PC-9 (cell line): Measurements from ENCODE around the gene SCAF4. TPM values are rescaled to one million over a fixed set of nuclear protein-coding genes. Genes with fewer than 3 reads are reported as not detected.
"Not testable (repeated sequence)": the region's sequence is repeated elsewhere in the genome, so short reads cannot be mapped to it uniquely, and the experiment has no call there.

ENCODE experiments used
- BruUV-seq: library from RNA; stranded (reverse); fragments of 400-500 nt; replicated peaks from 2 replicates; lab custom pipeline; 2021; lab: Mats Ljungman, UMichigan
- CTCF ChIA-PET: fragments of 300-600 bp; sonication (Branson Sonifier 250); formaldehyde crosslinking; loops from one replicate; lab custom pipeline; 2022; ENCODE audit warnings: antibody characterized with exemption; lab: Charles Lee
- POLR2A ChIA-PET: fragments of 300-600 bp; sonication (Branson Sonifier 250); formaldehyde crosslinking; loops from one replicate; lab custom pipeline; 2022; ENCODE audit warnings: antibody characterized with exemption; ENCODE audit not compliant: unreplicated experiment; lab: Charles Lee
- DNase-seq, 2 experiments: peaks; one replicate each; pipeline versions ENCODE4 v3.0.0 to v3.0.0-alpha.2; 2015 to 2022; ENCODE audit warnings: mixed read lengths in 1 of 2
- H2AFZ ChIP-seq: fragments of 200-600 bp; sonication (generic); 2 replicates; pipeline ENCODE4 v1.8.1; 2017; ENCODE audit warnings: antibody characterized with exemption
- H3F3A ChIP-seq: fragments of 200-600 bp; sonication (generic); 2 replicates; pipeline ENCODE4 v1.8.1; 2017; ENCODE audit warnings: antibody characterized with exemption, mild to moderate bottlenecking, low read depth; ENCODE audit not compliant: insufficient read depth
- H3K27ac ChIP-seq: fragments of 200-600 bp; sonication (generic); 2 replicates; pipeline ENCODE4 v1.6.1; 2016; ENCODE audit warnings: mixed run types
- H3K27me3 ChIP-seq: fragments of 200-600 bp; sonication (generic); 2 replicates; pipeline ENCODE4 v1.6.1; 2016; ENCODE audit warnings: low read depth, mixed run types; ENCODE audit not compliant: insufficient read depth
- H3K36me3 ChIP-seq: fragments of 200-600 bp; sonication (generic); 2 replicates; pipeline ENCODE4 v1.6.1; 2016; ENCODE audit warnings: low read depth, mixed run types
- H3K4me1 ChIP-seq: fragments of 200-600 bp; sonication (generic); replicated peaks from 2 replicates; pipeline ENCODE4 v1.6.1; 2016; ENCODE audit warnings: mixed run types; ENCODE audit not compliant: insufficient read depth
- H3K4me2 ChIP-seq: fragments of 200-600 bp; sonication (generic); 2 replicates; pipeline ENCODE4 v1.6.1; 2017; ENCODE audit warnings: mixed run types
- H3K4me3 ChIP-seq: fragments of 200-600 bp; sonication (generic); 2 replicates; pipeline ENCODE4 v1.6.1; 2016; ENCODE audit warnings: mixed run types
- H3K79me2 ChIP-seq: fragments of 200-600 bp; sonication (generic); 2 replicates; pipeline ENCODE4 v1.6.1; 2017; ENCODE audit warnings: low read depth, mixed run types
- H3K9me2 ChIP-seq: fragments of 200-600 bp; sonication (generic); 2 replicates; pipeline ENCODE4 v1.8.1; 2017; ENCODE audit warnings: mild to moderate bottlenecking; ENCODE audit not compliant: insufficient read depth
- H3K9me3 ChIP-seq: fragments of 200-600 bp; sonication (generic); 2 replicates; pipeline ENCODE4 v1.8.1; 2016; ENCODE audit warnings: low read depth; ENCODE audit not compliant: insufficient read depth
- H4K20me1 ChIP-seq: fragments of 200-600 bp; sonication (generic); 2 replicates; pipeline ENCODE4 v1.8.1; 2017; ENCODE audit not compliant: insufficient read depth
- CTCF ChIP-seq: fragments of 200-600 bp; sonication (generic); conservative IDR thresholded peaks from 2 replicates; pipeline ENCODE4 v1.6.1; 2017; ENCODE audit warnings: mixed run types, antibody characterized with exemption, mild to moderate bottlenecking, moderate library complexity
- EZH2 ChIP-seq: fragments of 200-600 bp; sonication (generic); IDR thresholded peaks from 2 replicates; pipeline ENCODE4 v1.8.0; 2017; ENCODE audit warnings: antibody characterized with exemption, low read depth
- intact Hi-C: fragments of 100-400 bp; cut with micrococcal nuclease; formaldehyde crosslinking; loops from one replicate; pipeline ENCODE4 v1.10.0; 2022; ENCODE audit not compliant: unreplicated experiment
- total RNA-seq: library from RNA; stranded (reverse); gene quantifications from 2 replicates; pipeline ENCODE4 v1.2.3, GENCODE V29; 2021

Gene SCAF4
- total RNA-seq, 1 experiment from 2014 or later = 30.0 TPM

- POLR2A ChIA-PET = no interaction called here
- Histone ChIP-seq H3K79me2 (peaks cover 14% of the 10 kb centered on the region), H3K4me3 (no peak overlapping the region), H3K4me2 (peak overlapping the region; percentile 36), H2AFZ (no peak overlapping the region), H3K9me3 (no peaks in the 10 kb centered on the region), H3K4me1 (peaks cover 22% of the 10 kb centered on the region), H3K27me3 (no peaks in the 10 kb centered on the region), H3K9me2 (no peaks in the 10 kb centered on the region), H3K27ac (no peak overlapping the region), H3F3A (peaks cover 10% of the 10 kb centered on the region), H4K20me1 (peaks cover 8% of the 10 kb centered on the region; the same call in 1 of the 2 replicates), H3K36me3 (no peaks in the 10 kb centered on the region)
- no TSS peak for BruUV-seq
- CTCF ChIA-PET = no interaction called here
- intact Hi-C loops = loop anchor here (5.0 kb wide), 1 partner anchor 76 kb away; the partner anchor contains the start of gene SCAF4
- peak; percentile 44 to 56 for DNase-seq
- TF ChIP-seq CTCF (no peak), EZH2 (no peak)
These were observed 75.5 kb downstream of the SCAF4 start for GRCh38 chr21:31656199-31657095.

- H2AFZ ChIP-seq, H3K36me3 ChIP-seq, H3K9me3 ChIP-seq, H3K4me2 ChIP-seq, H3K27me3 ChIP-seq, H3K4me3 ChIP-seq, CTCF ChIA-PET, H4K20me1 ChIP-seq, H3K27ac ChIP-seq, H3K9me2 ChIP-seq, H3K79me2 ChIP-seq, DNase-seq, POLR2A ChIA-PET, BruUV-seq: not testable (repeated sequence)
- intact Hi-C loops = loop anchor here (5.0 kb wide), 1 partner anchor 77 kb away; the partner anchor contains the start of gene SCAF4
- Histone ChIP-seq H3F3A (peaks cover 10% of the 10 kb centered on the region), H3K4me1 (peaks cover 21% of the 10 kb centered on the region)
These were observed 76.9 kb downstream of the SCAF4 start for GRCh38 chr21:31654821-31655580.

- Histone ChIP-seq H4K20me1 (no peaks in the 10 kb centered on the region), H2AFZ (no peak overlapping the region), H3K36me3 (no peaks in the 10 kb centered on the region), H3K79me2 (no peaks in the 10 kb centered on the region), H3K27ac (no peak overlapping the region), H3F3A (peaks cover 10% of the 10 kb centered on the region), H3K4me2 (no peak overlapping the region), H3K9me2 (no peaks in the 10 kb centered on the region), H3K9me3 (no peaks in the 10 kb centered on the region), H3K4me3 (no peak overlapping the region), H3K27me3 (no peaks in the 10 kb centered on the region), H3K4me1 (peaks cover 21% of the 10 kb centered on the region)
- ChIA-PET POLR2A (no interaction called here), CTCF (no interaction called here)
- no peak for DNase-seq
- no TSS peak for BruUV-seq
- TF ChIP-seq CTCF (no peak), EZH2 (no peak)
- intact Hi-C loops = no loop called here
These were observed 77.6 kb downstream of the SCAF4 start for GRCh38 chr21:31654340-31654739.

- H3K9me3 ChIP-seq, POLR2A ChIA-PET, H3K27ac ChIP-seq, H3K9me2 ChIP-seq, DNase-seq, H3F3A ChIP-seq, intact Hi-C loops, BruUV-seq, H3K36me3 ChIP-seq, H3K79me2 ChIP-seq, H3K4me2 ChIP-seq, H4K20me1 ChIP-seq, H3K27me3 ChIP-seq, H3K4me1 ChIP-seq, CTCF ChIA-PET, H2AFZ ChIP-seq, H3K4me3 ChIP-seq: not testable (repeated sequence)
These were observed 80.4 kb downstream of the SCAF4 start for GRCh38 chr21:31651491-31651890.
